GM21576 (cell line): ENCODE data around the gene UCP2.

Source experiments
- ATAC-seq: cut with Tn5 transposase; IDR thresholded peaks from one replicate; pipeline ENCODE4 v1.9.1; 2021; ENCODE audit warnings: mild to moderate bottlenecking, moderate library complexity; ENCODE audit not compliant: unreplicated experiment

Gene UCP2, protein sequence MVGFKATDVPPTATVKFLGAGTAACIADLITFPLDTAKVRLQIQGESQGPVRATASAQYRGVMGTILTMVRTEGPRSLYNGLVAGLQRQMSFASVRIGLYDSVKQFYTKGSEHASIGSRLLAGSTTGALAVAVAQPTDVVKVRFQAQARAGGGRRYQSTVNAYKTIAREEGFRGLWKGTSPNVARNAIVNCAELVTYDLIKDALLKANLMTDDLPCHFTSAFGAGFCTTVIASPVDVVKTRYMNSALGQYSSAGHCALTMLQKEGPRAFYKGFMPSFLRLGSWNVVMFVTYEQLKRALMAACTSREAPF

DNA sequence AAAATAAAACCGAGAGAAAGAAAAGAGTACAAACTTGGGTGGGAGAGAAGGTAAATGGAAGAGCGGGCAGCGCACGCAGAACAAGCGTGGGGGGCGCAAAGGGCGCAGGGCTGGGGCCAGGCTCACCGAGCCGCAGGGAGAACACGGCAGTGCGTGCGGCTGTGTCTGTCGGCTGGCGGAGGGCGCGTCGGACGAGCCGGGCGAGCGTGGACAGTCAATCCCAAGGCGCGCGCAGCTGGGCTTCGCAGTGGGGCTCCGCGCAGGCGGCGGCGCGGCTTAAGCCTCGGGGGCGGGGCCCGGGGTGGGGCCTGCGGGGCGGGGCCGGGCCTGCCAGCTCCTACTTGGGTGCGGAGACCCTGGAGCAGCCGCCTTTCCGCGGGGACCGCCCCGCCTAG, at the start of gene UCP2:
UCP2 (minus strand) TSS at position 249 of the 395 bp plus-strand sequence. CDS start 4,465 bp downstream, outside the sequence.
- peak; percentile 37 for ATAC-seq

DNA sequence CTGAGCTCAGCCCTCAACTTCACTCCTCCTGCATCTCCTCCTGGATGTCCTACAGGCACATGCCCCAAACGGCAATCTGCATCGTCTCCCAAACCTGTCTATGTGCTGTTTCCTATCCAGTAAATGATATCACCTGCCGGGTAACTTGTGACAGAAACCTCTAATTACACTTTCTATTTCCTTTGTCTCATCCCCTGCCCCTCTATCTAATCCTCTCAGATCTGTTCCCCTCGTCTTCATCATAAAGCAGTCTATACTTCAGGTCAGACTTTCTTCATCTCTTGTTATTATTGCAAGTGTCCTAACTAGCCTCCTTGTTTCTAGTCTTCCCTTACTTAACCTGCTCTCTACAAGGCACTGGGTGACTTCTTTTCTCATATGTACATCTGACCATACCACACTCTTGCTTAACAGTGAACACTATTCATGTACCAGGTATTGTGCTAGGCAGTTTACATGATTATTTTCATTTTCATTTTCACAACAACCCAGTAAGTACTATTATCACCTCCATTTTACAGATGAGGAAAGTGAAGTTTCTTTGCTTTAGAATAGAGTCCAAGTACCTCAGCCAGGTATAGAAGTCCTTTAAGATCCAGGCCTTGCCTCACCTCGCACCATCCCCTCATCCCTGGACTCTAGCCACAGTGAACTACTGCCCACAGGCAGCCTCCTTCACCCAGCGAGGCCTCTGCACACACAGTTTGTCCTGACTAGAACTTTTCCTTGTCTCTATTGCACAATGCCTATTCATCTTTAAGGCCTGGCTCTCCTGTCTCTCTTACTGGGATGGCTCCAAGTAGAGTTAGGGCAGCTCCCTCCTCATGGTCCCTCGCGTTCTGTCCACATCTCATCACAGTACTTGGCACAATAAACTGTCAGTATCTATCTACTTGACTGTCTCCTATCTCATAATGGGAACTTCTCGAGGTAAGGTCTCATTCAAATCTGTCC, 48.4 kb upstream of the UCP2 start:
- no peak for ATAC-seq

DNA sequence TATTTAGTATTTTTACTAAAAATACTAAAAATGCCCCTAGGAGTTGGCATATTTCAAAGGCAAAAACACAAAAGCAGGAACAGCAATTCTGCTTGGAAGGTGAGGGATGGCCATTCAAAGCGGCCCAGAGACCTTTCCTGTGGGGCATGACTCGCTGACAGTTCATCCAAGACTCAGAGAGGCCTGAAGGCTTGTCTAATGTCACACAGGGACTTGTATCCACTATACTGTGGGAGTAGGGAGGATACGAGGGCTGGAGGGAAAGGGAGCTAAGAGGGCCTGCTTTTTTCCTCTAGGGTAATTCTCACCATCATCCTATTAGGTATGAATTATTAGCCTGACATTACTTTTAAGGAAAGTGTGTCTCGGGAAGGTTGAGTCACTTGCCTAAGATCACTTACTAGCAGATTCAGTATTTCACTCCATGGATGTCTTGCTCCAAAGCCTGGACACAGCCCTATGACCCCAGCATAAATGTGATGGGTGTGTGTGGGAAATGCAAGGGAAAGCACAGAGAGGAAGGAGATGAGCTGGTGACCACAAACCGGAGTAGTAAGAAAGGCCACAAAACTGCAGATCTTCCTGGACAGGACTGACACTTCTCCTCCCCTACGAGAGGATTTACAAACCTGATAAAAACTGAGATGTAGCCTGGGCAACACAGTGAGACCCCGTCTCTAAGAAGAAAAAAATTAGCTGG, 43.0 kb upstream of the UCP2 start:
- ATAC-seq = no peak

DNA sequence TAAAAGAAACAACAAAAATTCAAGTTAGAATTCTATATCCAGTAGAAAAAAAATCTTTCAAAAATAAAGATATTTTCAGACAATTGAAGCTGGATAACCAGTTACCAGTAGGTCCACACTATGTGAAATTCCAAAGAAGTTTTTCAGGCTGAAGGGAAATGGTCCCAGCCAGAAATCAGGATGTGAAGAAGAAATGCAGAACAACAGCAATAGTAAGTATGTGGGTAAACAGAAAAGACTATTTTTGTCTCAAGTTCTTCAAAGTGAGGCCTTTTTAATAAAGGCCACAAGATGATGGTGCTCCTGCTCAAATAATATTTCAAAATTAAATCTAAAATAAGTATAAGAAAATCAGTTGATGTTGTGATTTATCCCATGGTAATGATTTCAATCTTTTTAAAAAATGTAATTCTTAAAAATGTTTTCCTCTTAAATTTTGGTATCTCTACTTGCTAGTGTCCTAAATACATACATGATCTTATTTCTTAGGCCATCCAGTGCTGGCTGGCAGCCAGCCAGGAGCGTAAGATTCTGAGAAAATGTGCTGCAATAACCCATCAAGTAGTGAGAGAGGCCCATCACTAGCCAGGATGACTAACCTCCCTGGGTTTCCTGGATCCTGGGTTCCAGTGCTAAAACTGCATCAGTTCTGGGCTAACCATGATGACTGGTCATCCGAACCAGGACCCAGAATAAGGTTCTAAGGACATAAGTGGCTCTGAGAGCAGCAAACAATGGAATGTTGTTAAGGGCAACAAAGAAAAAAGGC, 41.8 kb upstream of the UCP2 start:
- no peak for ATAC-seq

DNA sequence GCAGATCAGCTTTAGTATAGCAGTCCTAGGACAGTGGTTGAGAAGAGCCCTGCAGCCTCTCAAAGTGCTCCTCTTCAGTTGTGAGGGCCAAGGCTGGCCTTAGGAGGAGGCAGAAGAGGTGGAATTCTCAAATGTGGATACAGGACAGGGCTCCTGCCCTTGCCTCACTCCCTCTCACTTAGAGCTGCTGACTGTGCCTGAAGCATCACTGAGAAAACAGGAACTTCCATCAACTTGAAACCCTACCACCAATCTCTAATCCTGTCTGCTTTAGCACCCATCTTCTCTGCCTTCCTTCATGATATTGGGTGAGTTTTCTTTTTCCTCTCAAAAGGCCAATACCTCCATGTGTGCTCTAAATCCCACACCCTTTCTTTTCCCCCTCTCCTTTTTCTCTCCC, 40.6 kb upstream of the UCP2 start:
- no peak for ATAC-seq

DNA sequence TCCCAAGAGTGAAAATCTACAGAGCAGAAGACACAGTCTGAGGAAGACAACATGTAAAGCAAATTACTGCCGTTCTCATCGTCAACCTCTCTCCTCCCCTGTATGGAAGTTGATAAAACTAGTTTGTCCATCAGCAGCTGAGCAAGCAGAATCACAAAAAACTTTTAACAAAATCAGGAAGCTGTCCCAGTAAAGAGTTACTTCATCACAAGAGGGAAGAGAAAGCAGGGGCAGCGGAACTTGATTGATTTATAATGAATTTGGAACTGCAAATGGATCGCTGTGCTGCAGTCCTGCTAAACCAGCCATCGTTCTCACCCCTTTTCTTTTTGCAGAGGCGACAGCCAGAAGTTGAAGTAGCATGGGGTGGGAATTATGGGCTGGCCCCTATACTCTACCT, 39.9 kb upstream of the UCP2 start:
- ATAC-seq = no peak

DNA sequence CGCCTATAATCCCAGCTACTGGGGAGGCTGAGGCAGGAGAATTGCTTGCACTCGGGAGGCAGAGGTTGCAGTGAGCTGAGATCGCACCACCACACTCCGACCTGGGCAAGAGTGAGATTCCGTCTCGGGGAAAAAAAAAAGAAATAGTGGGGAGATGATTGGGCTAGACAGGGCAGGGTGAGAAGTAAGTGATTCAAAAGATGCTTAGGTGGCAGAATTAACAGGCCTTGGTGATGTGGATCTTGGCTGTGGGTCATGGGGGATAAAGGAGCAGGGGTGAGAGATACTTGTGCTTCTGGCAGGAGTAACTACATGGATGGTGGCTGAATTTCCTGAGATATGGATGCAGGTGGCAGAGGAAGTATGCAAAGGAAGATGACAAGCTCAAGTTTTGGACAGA, 39.4 kb upstream of the UCP2 start:
- ATAC-seq = no peak

DNA sequence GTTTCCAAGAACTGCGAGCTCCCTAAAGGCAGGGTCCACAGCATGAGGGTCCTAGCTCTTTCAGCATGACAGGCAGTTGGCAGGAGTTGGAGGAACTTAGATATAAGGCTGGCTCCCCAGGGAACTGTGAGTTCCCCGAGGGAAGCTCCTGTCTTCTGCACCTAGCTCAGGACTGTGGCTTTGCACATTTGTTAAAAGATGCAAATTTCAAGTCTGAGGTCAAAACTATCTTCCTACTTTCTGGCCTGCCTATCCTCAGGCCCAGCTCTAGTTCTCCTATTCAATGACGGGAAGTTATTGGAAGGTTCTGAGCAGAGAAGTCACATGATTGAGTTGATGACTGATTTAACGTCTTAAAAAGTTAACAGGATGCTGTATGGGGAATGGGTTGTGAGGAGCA, 37.9 kb upstream of the UCP2 start:
- ATAC-seq = no peak

DNA sequence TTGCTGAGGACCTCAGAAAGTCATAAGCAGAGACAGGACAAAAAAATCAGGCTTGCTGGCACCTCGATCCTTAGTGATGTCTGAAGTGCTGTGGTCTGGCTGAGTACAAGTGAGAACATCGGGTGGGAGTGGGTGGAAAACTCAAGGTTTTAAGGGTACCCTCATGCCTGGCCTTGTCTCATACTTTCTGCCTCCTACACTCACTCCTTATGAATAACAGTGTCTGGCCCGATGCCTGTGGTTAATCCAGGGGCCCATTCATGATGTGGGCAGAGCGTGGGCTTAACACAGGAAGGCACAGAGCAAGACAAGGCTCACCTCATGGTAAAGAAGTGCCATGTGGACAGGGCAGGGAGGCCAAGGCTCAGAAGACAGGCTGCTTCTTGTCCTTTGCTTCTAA, 37.2 kb upstream of the UCP2 start:
- no peak for ATAC-seq

DNA sequence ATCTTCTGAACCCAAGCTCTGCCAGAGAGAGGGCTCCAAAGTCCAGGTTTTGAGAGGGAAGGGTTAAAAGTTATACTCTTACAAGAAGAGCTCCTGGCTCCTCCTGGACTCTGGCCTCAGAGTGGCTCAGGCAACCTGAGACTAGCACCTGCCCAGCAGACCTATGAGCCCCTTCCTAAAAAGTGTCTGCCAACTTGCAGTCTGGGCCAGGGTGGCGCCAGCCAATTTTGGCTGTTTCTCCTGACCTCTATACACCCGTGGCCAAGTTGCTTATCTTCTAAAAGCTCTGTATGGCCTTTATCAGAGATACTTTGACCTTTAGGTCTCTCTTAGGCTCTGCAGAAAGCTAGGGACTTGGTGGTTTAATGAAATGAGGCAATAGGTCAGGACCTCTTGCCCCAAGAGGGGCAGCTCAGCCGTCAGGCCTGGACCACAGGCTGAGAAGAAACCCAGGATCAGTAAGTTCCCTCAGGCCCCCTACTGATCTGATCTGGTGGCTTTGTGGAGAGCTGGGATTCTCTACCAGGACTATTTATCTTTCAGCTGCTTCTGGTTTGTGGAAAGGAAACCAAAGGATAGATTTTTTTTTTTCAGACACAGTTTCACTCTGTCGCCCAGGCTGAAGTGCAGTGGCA, 36.6 kb upstream of the UCP2 start:
- no peak for ATAC-seq

DNA sequence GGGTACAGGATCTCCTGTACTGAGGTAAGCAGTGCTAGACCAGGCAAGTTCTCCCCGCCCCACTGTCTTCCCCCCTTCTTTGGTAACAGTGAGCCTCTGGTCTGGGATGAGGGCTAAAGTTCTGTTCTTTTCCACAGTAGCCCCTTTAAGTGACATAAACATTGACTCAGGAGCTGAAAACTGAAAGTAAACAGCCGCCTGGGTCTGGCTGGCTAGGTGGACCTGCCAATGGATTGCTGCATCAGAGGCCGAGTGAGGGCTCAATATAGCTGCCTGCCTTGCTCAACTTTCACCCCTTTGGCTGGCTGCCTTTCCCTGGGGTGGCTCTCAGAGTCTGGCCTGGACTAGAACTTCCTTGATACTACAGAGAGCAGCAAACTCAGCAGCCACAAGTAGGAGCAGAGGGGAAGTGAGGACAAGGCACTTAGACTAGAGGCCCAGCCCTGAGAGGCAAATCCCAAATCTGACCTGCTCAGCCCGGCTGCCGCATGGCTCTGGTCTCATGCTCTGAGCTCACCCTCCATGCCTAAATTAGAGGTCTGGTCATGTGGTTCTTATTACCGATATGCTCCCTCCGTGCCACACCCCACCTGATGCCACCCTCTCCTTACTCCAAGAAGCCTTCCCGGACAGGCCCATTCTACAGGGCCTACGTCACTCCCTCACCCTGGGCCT, 35.8 kb upstream of the UCP2 start:
- ATAC-seq = no peak

DNA sequence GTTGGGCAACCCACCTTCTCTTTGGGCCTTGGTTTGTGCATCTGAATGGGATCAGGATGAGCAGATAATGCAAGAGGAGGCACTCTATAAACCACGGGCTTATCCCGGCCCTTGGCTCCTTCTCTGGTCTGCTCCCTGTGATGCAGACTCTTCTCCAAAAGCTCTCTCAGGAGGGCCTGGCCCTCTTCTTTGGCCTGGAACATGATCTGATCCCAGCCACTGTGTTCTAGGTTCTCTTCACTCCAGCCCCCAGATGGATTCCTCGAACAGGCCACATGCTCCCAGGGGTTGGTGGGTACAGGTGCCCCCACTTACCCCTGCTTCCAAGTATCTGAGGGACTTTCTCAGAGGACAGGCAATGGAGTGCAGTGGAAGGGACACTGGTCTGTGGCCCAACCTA, 35.0 kb upstream of the UCP2 start:
- ATAC-seq = no peak

DNA sequence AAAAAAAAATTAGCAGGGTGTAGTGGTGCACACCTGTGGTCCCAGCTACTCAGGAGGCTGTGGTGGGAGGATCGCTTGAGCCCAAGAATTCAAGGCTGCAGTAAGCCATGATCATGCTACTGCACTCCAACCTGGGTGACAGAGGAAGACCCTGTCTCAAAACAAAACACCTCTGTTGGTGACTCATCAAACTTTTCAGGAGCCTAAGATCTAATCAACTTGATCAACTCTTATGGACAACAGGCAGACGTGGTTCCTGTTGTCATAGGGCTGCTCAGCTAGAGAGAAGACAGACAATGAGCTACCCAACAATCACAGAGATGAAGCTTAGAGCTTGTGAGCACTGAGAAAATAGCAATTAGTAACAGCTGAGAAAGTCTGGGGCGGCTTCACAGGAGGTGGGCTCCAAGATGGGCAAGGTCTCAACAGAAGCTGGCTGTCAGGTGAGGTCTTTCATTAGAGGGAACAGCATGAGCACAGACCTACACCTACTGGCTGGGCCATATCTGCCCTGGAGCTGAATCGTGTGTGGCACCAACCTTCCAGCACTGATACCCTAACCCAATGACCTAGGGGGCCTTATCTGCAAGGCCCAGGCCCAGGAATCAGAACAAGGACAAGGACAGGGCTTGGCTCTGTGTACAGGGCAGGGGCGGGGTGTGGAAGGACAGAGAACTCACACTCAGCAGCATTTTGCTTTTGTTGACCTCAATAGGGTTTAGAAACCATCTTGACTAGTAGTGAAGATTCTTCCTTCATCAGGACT, 33.5 kb upstream of the UCP2 start:
- no peak for ATAC-seq

DNA sequence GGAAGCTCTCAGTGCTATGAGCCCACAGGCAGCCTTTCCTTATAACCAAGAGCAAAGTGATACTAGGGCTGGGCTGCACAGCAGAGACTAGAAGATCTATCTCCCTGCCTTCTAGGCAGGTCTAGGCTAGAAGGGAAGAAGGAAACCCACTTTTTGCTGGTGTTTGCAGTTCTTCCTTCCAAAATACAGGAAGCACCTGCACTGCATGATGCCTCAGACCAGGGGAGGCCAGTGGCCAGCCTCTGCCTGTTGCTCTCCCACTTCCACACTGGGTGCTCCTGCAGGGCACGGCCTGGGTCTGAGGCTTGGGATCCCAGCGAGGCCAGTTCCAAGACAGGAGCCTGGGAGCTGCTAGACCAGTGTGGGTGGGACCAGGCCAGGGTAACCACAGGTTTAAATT, 32.2 kb upstream of the UCP2 start:
- no peak for ATAC-seq

DNA sequence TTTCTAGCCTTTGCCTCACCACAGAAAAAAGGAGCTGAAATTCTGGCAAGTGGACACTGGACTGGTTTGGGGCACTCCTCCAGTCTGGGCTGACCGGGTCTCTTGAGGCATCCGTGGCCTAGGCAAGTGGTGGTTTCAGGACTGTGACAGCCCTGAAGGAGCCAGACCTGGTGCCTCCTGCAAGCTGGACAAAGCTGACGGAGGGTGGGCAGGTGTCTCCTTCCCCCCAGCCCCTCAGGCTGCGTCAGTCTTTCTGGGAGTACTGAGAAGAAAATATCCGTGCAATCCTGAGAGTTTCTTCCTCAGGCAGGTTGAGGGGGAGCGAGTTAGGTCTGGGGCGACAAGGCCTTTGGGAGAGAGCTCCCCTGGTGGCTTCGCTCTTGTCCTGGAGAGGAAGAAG, 30.5 kb upstream of the UCP2 start:
- no peak for ATAC-seq

DNA sequence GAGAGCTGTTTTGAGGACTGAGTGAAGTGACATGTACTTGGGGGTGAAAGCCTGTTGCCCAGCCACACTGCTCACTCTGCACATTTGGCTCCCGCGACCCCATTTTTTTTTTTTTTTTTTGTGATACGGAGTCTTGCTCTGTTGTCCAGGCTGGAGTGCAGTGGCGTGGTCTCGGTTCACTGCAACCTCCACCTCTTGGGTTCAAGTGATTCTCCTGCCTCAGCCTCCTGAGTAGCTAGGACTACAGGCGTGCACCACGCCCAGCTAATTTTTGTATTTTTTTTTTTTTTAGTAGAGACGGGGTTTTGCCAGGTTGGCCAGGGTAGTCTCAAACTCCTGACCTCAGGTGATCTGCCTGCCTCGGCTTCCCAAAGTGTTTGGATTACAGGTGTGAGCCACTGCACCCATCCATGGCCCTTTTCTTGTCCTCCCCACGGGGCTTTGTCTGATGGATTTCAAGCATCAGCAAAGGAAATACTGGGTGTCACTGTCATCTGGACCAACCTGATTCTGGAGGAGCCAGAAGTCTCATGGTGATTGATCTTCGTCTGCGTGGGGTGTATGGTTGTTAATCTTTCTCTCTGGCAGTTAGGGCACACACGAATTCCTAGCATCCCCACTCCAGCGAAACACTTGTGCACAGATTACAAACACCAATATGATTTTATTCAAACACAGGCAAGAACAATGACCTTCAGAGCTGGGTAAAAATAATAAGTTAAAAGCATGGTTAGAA, 29.6 kb upstream of the UCP2 start:
- no peak for ATAC-seq

DNA sequence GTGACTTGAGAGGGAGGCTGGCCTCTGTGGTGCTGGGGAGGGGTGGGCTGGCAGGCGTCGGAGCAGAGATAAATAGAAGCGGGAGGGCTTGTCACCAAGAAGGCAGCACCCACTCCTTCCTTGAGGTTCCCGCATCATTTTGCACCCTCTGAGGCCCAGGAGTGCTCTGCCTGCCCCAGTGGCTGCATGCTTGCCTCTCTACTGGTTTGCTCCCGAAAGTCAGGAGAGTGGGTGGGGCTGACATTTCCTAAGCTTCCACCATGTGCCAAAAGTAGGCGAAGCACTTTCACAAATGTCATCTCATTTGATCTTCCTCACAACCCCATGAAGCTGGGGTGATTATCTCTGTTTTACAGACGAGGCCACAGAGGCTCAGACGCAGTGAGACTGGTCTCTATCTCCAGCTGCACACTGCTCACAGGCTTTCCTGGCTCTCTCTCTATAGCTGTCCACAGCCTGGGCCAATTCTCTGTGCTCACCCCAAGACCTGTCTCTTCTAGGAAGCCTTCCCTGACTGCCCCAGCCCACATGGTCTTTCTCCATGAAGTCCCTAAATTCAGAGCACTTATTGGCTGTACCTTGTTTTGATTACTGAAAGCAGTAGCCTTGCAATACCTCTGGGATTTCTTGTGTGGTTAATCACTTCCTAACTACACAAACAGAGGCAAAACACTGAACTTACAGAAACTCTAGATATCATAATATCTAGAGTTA, 28.9 kb upstream of the UCP2 start:
- ATAC-seq = peak; percentile 72
